NCI-H128 (cell line): ENCODE measurements around the gene HUNK.
"Not testable (repeated sequence)": the region's sequence is repeated elsewhere in the genome, so short reads cannot be mapped to it uniquely, and the experiment has no call there.

Experiments used
- DNase-seq: peaks from one replicate; lab custom pipeline; 2025; ENCODE audit not compliant: unreplicated experiment; lab: John Stamatoyannopoulos, UW

HUNK gene

GRCh38 chr21:31918250-31918775, 45.5 kb downstream of the HUNK start:
- no peak for DNase-seq

- DNase-seq: no peak
Observed at GRCh38 chr21:31920275-31920674, 47.5 kb downstream of the HUNK start.

- DNase-seq: no peak
Observed at GRCh38 chr21:31921079-31921478, 48.3 kb downstream of the HUNK start.

- DNase-seq: no peak
Observed at GRCh38 chr21:31922881-31923280, 50.1 kb downstream of the HUNK start.

GRCh38 chr21:31923756-31924155, 50.9 kb downstream of the HUNK start:
- DNase-seq: no peak

- DNase-seq: no peak
Observed at GRCh38 chr21:31924548-31924947, 51.7 kb downstream of the HUNK start.

GRCh38 chr21:31926498-31926897, 53.7 kb downstream of the HUNK start:
- no peak for DNase-seq

- no peak for DNase-seq
Observed at GRCh38 chr21:31927689-31928353, 55.0 kb downstream of the HUNK start.

GRCh38 chr21:31928656-31929055, 55.8 kb downstream of the HUNK start:
- DNase-seq: no peak

- no peak for DNase-seq
Observed at GRCh38 chr21:31929548-31929947, 56.7 kb downstream of the HUNK start.

- no peak for DNase-seq
Observed at GRCh38 chr21:31930001-31930400, 57.2 kb downstream of the HUNK start.

- DNase-seq: no peak
Observed at GRCh38 chr21:31931644-31932469, 59.0 kb downstream of the HUNK start.

- no peak for DNase-seq
Observed at GRCh38 chr21:31932470-31932764, 59.6 kb downstream of the HUNK start.

GRCh38 chr21:31937303-31937702, 64.5 kb downstream of the HUNK start:
- DNase-seq: no peak

GRCh38 chr21:31938330-31939301, 65.8 kb downstream of the HUNK start:
- DNase-seq: no peak

- DNase-seq: no peak
Observed at GRCh38 chr21:31941694-31942093, 68.9 kb downstream of the HUNK start.

- no peak for DNase-seq
Observed at GRCh38 chr21:31943561-31943960, 70.7 kb downstream of the HUNK start.

- no peak for DNase-seq
Observed at GRCh38 chr21:31945141-31945540, 72.3 kb downstream of the HUNK start.

- no peak for DNase-seq
Observed at GRCh38 chr21:31945546-31945945, 72.7 kb downstream of the HUNK start.

GRCh38 chr21:31946231-31946630, 73.4 kb downstream of the HUNK start:
- DNase-seq: no peak

- DNase-seq: not testable (repeated sequence)
Observed at GRCh38 chr21:31946876-31947550, 74.2 kb downstream of the HUNK start.
